A673 (cell line): ENCODE data around the gene INTS4.

ENCODE experiments used
- CTCF ChIP-seq: fragments of 300-800, 200-600 bp; sonication (generic); conservative IDR thresholded peaks from 2 replicates; pipeline ENCODE4 v1.5.1; 2017; ENCODE audit warnings: low read depth, mild to moderate bottlenecking, antibody characterized with exemption, low read length, moderate library complexity, mixed read lengths
- EZH2 ChIP-seq: fragments of 200-600 bp; sonication (generic); IDR thresholded peaks from 2 replicates; pipeline ENCODE4 v1.6.1; 2017; ENCODE audit warnings: borderline replicate concordance, low read depth, mild to moderate bottlenecking, mixed read lengths, antibody characterized with exemption, low read length; ENCODE audit not compliant: poor library complexity, severe bottlenecking

DNA sequence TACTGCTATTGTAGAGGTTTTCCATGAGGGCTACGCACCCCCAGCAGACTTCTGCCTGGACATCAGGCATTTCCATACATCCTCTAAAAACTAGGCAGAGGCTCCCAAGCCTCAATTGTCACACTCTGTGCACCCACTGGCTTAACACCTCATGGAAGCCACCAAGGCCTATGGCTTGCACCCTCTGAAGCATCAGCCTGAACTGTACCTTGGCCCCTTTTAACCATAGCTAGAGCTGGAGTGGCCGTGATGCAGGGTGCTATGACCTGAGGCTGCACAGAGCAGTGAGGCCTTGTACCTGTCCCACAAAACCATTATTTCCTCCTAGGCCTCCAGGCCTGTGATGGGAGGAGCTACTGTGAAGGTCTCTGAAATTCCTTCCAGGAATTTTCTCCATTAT, 139.6 kb downstream of the INTS4 start:
- no peak for TF ChIP-seq CTCF
- TF ChIP-seq EZH2, result no peak
